ENCODE data around the gene MT1X. TPM values are rescaled to one million over a fixed set of nuclear protein-coding genes. Genes with fewer than 3 reads are reported as not detected.
A peak's percentile ranks its signal among the peaks of the same experiment; 100 is the strongest.

Gene MT1X
- total and polyA plus RNA-seq, 2 of the 13 experiments (the other 11 are each of a cell fraction or from before 2014, with no cell fraction given), result 19.7 to 288 TPM

DNA sequence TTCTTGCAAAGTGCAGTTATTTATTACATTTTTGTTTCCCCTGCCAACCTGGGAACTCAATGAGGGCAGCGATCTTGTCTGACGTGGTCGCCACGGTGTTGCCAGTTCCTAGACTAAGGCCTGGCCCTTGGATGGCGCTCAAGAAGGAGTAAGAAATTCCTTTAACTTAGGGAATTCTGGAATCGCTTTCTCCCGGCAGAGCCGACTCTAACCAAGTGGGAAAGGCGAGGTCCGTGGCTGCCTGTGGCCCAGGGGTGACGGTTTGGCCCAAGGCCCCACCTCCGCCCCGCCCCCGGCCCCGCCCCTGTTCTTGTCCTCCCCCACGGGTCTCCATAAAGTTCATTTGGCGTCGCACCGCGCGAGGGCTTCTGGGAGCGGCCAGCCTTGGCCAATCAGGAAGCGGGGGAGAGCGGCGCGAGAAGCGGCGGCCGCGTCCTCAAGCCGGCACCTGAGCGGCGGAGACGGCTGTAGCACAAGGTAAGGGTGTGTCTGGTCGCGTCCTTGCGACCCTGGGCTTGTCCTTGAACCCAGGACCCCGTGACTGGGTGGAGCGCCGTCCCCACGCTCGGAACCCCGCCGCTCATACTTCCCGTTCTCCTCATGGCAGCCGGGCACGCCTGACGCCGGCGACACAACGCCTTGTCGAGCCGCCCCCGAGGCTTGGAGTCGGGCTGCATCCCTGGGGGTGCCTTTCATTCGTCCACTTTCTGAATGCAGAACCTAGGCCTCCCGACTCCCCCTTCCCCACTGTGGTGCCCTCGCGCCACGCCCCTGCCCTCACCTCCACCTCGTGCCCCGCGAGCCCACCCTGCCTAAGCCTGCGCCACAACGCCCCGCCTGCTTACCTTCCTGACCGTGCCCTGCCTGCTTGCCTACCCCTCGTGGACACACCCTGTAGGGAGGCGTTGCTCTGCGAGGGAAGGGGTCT lies 47.7 kb downstream of the MT1X start, which contains the start of gene NUP93 (continued):
- peak; percentile 96 for TF ChIP-seq RBM39 (IDR thresholded peaks at IDR 0.05; ENCODE audit: low read depth, low read length, poor library complexity, severe bottlenecking)
- TF ChIP-seq, protein P1, sequence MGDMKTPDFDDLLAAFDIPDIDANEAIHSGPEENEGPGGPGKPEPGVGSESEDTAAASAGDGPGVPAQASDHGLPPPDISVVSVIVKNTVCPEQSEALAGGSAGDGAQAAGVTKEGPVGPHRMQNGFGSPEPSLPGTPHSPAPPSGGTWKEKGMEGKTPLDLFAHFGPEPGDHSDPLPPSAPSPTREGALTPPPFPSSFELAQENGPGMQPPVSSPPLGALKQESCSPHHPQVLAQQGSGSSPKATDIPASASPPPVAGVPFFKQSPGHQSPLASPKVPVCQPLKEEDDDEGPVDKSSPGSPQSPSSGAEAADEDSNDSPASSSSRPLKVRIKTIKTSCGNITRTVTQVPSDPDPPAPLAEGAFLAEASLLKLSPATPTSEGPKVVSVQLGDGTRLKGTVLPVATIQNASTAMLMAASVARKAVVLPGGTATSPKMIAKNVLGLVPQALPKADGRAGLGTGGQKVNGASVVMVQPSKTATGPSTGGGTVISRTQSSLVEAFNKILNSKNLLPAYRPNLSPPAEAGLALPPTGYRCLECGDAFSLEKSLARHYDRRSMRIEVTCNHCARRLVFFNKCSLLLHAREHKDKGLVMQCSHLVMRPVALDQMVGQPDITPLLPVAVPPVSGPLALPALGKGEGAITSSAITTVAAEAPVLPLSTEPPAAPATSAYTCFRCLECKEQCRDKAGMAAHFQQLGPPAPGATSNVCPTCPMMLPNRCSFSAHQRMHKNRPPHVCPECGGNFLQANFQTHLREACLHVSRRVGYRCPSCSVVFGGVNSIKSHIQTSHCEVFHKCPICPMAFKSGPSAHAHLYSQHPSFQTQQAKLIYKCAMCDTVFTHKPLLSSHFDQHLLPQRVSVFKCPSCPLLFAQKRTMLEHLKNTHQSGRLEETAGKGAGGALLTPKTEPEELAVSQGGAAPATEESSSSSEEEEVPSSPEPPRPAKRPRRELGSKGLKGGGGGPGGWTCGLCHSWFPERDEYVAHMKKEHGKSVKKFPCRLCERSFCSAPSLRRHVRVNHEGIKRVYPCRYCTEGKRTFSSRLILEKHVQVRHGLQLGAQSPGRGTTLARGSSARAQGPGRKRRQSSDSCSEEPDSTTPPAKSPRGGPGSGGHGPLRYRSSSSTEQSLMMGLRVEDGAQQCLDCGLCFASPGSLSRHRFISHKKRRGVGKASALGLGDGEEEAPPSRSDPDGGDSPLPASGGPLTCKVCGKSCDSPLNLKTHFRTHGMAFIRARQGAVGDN (CRISPR knock-in tag; IDR thresholded peaks at IDR 0.05), result peak; percentile 96
- TF ChIP-seq, protein P2, sequence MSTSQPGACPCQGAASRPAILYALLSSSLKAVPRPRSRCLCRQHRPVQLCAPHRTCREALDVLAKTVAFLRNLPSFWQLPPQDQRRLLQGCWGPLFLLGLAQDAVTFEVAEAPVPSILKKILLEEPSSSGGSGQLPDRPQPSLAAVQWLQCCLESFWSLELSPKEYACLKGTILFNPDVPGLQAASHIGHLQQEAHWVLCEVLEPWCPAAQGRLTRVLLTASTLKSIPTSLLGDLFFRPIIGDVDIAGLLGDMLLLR (CRISPR knock-in tag; IDR thresholded peaks at IDR 0.05), result peak; percentile 68
- TF ChIP-seq CCDC6 (CRISPR knock-in tag; IDR thresholded peaks at IDR 0.05), result no peak
- peak; percentile 83; the same call in 1 of the 2 replicates for TF ChIP-seq ZNF274 (CRISPR knock-in tag; IDR thresholded peaks at IDR 0.05)
- TF ChIP-seq, protein P3, sequence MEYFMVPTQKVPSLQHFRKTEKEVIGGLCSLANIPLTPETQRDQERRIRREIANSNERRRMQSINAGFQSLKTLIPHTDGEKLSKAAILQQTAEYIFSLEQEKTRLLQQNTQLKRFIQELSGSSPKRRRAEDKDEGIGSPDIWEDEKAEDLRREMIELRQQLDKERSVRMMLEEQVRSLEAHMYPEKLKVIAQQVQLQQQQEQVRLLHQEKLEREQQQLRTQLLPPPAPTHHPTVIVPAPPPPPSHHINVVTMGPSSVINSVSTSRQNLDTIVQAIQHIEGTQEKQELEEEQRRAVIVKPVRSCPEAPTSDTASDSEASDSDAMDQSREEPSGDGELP (IDR thresholded peaks at IDR 0.05; ENCODE audit: borderline replicate concordance, low read depth), result peak; percentile 40; the same call in 1 of the 2 replicates
- TF ChIP-seq MXD4 (CRISPR knock-in tag; IDR thresholded peaks at IDR 0.05), result peak; percentile 97
- TF ChIP-seq, protein P4, sequence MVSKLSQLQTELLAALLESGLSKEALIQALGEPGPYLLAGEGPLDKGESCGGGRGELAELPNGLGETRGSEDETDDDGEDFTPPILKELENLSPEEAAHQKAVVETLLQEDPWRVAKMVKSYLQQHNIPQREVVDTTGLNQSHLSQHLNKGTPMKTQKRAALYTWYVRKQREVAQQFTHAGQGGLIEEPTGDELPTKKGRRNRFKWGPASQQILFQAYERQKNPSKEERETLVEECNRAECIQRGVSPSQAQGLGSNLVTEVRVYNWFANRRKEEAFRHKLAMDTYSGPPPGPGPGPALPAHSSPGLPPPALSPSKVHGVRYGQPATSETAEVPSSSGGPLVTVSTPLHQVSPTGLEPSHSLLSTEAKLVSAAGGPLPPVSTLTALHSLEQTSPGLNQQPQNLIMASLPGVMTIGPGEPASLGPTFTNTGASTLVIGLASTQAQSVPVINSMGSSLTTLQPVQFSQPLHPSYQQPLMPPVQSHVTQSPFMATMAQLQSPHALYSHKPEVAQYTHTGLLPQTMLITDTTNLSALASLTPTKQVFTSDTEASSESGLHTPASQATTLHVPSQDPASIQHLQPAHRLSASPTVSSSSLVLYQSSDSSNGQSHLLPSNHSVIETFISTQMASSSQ (IDR thresholded peaks at IDR 0.05; ENCODE audit: low read depth), result no peak
- TF ChIP-seq, protein P4 (CRISPR knock-in tag; IDR thresholded peaks at IDR 0.05; ENCODE audit: borderline replicate concordance), result no peak; the same call in 1 of the 2 replicates
- TF ChIP-seq SATB2 (CRISPR knock-in tag; IDR thresholded peaks at IDR 0.05), result peak; percentile 45; the same call in 1 of the 2 replicates
- no peak for TF ChIP-seq RBM22 (optimal IDR thresholded peaks at IDR 0.05; ENCODE audit: low read length)
- peak; percentile 77 for TF ChIP-seq HDAC2 (CRISPR knock-in tag; IDR thresholded peaks at IDR 0.05)
- no peak for TF ChIP-seq ZNF75D (CRISPR knock-in tag; IDR thresholded peaks at IDR 0.05; ENCODE audit: borderline replicate concordance)
- TF ChIP-seq, protein P5, sequence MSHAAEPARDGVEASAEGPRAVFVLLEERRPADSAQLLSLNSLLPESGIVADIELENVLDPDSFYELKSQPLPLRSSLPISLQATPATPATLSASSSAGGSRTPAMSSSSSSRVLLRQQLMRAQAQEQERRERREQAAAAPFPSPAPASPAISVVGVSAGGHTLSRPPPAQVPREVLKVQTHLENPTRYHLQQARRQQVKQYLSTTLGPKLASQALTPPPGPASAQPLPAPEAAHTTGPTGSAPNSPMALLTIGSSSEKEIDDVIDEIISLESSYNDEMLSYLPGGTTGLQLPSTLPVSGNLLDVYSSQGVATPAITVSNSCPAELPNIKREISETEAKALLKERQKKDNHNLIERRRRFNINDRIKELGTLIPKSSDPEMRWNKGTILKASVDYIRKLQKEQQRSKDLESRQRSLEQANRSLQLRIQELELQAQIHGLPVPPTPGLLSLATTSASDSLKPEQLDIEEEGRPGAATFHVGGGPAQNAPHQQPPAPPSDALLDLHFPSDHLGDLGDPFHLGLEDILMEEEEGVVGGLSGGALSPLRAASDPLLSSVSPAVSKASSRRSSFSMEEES (CRISPR knock-in tag; IDR thresholded peaks at IDR 0.05), result peak; percentile 40; the same call in 1 of the 2 replicates
- peak; percentile 80 for TF ChIP-seq POGZ (CRISPR knock-in tag; IDR thresholded peaks at IDR 0.05)
- peak; percentile 89; the same call in 1 of the 2 replicates for TF ChIP-seq SMAD1 (CRISPR knock-in tag; IDR thresholded peaks at IDR 0.05; ENCODE audit: borderline replicate concordance, low read depth)

Measured in HepG2 (cell line).